ENCODE data around the gene FNIP2.
"Not testable (repeated sequence)": the region's sequence is repeated elsewhere in the genome, so short reads cannot be mapped to it uniquely, and the experiment has no call there.

The FNIP2 gene

GRCh38 chr4:158875455-158875854 is 106.6 kb downstream of the FNIP2 start:
- no peak for DNase-seq

GRCh38 chr4:158877069-158877468 is 108.2 kb downstream of the FNIP2 start:
- no peak for DNase-seq

- DNase-seq: not testable (repeated sequence)
Observed at GRCh38 chr4:158882142-158882541, 113.3 kb downstream of the FNIP2 start.

DNA sequence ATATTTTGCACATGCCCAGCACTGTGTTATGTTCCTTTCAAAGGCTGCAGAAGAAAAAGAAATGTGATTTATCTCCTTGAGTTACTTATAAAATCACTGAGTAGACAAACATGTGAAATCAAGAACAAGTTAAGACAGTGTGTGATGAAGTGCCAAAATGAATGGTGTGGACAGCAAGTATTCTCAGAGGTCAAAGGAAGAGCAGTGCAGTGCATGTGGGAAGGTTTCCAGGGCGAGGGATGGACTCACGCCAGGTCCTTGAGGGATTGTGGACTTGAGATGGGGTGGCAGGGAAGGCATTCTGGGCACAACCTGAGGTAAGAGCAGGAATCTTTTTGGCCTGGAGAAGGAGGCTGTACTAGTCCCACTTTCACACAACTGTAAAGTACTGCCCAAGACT is 115.5 kb downstream of the FNIP2 start:
- peak; percentile 36 for DNase-seq

- no peak for DNase-seq
Observed at GRCh38 chr4:158885564-158885963, 116.7 kb downstream of the FNIP2 start.

DNA sequence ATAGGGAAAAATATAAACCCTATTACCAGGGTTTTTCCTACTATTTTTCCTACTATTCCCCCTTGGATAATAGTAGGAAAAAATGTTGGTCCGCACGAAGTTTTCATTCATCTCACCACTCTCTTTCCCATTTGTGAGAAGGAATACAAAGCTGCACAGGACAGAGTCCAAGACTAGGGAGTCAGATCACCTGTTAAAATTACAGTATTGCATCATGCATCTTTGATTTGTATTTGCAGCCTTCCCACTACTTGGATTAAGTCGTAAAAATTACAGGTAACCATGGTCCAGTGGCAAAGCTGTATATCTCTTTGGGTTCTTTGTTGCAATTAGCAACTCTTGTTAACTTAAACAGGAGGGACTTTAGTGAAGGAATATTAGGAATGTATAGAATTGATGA is 121.5 kb downstream of the FNIP2 start:
- DNase-seq: no peak

GRCh38 chr4:158891256-158891655 is 122.4 kb downstream of the FNIP2 start:
- no peak for DNase-seq

DNA sequence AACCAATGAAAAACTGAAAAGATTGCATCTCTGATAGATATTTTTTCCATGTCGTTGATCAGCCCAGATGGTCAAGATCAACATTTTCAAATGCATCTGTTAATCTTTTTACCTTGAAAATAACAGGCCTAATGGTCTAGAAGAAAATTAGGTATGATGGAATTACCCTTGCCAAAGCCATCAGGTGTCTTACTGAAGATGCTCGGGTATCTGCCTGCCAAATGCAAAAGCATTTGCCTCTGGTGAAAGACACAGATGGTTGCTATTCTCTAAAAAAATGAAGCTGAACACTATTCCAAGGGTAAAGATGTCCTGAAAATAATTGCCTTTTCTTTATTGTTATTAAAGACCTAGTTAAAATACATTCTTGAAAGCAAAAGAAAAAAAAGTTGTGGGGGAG is 126.0 kb downstream of the FNIP2 start:
- no peak for DNase-seq

DNA sequence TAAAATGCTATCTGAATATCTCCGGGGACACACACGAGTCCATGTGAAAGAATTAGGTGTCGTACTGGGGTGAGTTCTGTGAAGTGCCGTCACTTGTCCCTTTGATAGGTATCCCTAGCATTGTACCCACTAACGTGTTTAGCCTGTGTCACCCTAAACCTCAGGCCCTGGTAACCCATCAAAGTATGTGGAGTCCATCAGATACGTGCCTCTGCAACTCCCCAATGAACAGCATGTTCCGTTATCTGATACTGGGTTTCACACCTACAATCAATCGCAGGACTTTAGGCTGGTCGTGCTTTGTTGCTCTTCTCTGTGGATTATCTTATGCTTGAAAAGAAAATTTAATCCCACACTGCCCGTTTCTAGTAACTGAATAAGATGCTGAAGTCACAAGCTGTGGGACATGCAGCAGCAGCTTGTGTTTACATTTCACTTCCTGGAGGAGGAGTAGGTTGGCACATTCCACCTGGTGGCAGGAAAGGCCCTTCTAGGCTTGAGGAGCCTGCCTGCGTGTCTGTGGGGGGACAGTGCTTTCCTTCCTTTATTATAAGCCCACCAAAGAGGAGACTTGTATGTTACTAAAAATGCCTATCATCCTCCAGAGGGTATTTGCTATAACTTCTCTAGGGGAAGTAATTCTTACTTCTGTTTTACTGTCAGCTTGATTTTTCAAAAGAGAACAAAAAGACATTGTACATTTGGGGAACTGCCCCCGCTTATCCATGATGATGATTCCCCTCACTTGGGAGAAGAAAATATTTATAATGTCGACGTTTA is 127.2 kb downstream of the FNIP2 start:
- no peak for DNase-seq

DNA sequence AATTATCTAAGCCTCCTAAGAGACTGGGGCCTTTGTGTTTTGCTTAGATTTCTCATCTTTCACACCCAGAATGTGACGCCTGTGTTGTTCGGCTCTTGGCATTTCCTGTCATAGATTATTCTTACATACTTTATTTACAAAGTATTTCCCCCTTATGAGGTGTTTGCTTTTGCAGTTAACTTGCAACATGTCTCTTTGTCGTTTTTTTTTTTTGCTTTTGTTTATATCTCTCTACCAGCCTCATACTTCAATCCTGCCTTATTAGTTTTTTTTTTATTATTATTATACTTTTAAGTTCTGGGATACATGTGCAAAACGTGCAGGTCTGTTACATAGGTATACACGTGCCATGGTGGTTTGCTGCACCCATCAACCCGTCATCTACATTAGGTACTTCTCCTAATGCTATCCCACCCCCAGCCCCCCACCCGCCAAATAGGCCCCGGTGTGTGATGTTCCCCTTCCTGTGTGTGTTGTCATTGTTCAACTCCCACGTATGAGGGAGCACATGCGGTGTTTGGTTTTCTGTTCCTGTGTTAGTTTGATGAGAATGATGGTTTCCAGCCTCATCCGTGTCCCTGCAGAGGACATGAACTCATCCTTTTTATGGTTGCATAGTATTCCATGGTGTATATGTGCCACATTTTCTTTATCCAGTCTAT is 127.9 kb downstream of the FNIP2 start:
- DNase-seq: not testable (repeated sequence)

DNA sequence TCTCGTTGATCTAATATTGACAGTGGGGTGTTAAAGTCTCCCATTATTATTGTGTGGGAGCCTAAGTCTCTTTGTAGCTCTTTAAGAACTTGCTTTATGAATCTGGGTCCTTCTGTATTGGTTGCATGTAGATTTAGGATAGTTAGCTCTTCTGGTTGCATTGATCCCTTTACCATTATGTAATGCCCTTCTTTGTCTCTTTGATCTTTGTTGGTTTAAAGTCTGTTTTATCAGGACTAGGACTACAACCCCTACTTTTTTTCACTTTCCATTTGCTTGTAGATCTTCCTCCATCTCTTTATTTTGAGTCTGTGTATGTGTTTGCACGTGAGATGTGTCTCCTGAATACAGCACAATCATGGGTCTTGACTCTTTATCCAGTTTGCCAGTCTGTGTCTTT is 131.6 kb downstream of the FNIP2 start:
- not testable (repeated sequence) for DNase-seq

DNA sequence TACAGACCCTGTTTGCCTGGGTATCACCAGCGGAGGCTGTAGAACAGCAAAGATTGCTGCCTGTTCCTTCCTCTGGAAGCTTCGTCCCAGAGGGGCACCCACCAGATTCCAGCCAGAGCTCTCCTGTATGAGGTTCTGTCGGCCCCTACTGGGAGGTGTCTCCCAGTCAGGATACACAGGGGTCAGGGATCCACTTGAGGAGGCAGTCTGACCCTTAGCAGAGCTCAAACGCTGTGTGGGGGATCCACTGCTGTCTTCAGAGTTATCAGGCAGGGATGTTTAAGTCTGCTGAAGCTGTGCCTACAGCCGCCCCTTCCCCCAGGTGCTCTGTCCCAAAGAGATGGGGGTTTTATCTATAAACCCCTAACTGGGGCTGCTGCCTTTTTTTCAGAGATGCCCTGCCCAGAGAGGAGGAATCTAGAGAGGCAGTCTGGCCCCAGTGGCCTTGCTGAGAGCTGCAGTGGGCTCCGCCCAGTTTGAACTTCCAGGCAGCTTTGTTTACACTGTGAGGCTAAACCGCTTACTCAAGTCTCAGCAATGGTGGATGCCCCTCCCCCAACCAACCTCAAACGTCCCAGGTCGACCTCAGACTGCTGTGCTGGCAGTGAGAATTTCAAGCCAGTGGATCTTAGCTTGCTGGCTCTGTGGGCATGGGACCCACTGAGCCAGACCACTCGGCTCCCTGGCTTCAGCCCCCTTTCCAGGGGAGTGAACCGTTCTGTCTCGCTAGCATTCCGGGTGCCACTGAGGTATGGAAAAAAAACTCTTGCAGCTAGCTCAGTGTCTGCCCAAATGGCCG is 133.7 kb downstream of the FNIP2 start:
- not testable (repeated sequence) for DNase-seq

DNA sequence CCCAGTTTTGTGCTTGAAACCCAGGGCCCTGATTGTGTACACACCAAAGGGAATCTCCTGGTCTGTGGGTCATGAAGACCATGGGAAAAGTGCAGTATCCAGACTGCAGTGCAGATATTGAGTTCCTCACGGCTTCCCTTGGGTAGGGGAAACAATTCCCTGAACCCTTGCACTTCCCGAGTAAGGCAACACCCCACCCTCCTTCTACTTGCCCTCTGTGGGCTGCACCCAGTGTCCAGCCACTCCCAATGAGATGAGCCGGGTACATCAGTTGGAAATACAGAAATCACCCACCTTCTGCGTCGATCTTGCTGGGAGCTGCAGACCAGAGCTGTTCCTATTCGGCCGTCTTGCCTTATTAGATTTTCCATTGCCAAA is 134.2 kb downstream of the FNIP2 start:
- no peak for DNase-seq

GRCh38 chr4:158903472-158904043 is 134.7 kb downstream of the FNIP2 start:
- no peak for DNase-seq

- DNase-seq: no peak
Observed at GRCh38 chr4:158904815-158905214, 136.0 kb downstream of the FNIP2 start.

GRCh38 chr4:158906073-158906472 is 137.2 kb downstream of the FNIP2 start:
- no peak for DNase-seq

GRCh38 chr4:158912390-158912789 is 143.6 kb downstream of the FNIP2 start:
- no peak for DNase-seq

DNA sequence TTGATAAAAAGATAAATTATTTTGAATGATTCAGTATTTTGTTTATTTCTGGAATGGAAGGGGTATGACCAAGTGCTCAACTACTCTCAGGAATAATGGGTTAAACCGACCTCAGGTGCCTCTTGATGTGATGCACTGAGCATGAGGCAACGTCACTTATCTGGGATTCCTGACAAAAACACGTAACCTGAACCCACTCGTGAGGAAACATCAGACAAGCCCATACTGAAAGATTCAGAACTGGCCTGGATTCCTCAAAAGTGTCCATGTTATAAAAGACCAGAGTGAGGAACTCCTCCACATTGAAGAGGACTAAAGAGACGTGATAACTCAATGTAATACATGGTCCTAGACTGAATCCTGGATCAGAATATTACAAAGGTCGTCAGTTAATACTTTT is 144.0 kb downstream of the FNIP2 start:
- DNase-seq: no peak

- DNase-seq: no peak
Observed at GRCh38 chr4:158913766-158914165, 144.9 kb downstream of the FNIP2 start.

DNA sequence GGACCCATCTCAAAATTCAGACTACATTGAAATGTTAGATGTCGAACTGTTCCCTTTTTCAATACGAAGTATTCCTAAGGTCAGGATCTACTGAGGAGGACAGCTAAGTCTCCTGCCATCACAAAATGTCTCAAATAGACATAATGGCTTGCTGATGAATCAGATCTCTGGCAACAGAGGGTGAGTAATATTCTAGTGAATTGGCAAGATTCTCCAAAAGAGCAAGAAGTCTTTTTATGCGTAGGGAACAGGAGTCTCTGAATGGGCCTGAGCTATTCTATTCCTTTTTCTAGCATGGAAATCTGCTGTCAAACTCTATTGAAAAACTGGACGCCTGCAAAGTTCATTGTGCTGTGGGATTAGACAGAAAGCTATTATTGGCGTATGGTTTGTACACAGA is 145.4 kb downstream of the FNIP2 start:
- DNase-seq: no peak

DNA sequence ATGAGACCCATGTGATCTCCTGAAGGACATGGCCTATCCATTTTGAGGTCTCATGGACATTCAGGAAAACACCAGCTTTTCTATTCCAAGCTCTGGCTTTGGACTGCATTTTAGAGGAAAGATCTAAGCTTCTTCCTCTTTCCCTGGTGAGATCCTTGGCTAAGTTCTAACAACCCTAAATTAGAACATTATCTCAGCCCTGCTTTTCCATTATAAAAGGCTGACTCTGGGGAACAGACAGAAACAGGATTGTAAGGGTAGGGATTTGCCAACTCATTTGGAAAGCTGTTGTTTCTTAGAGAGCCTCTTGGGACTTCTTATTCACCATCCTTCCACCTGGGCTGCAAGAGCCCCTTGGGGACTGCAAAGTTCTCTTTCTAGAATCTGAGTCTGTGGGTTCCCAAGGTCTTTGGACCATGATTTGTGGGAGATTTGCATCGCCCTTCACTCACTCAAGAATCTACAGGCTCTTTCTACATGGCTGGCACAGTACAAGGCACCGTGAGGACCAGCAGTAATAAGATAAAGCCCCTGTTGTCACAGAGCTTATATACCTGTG is 146.9 kb downstream of the FNIP2 start:
- DNase-seq: no peak

GRCh38 chr4:158920452-158920996 is 151.7 kb downstream of the FNIP2 start:
- not testable (repeated sequence) for DNase-seq

DNA sequence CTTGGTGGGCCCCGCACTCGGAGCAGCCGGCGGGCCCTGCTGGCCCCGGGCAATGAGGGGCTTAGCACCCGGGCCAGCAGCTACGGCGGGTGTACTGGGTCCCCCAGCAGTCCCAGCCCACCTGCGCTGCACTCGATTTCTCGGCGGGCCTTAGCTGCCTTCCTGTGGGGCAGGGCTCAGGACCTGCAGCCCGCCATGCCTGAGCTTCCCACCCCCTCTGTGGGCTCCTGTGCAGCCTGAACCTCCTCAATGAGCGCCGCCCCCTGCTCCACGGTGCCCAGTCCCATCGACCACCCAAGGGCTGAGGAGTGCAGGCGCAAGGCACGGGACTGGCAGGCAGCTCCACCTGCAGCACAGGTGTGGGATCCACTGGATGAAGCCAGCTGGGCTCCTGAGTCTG is 158.9 kb downstream of the FNIP2 start:
- DNase-seq: not testable (repeated sequence)
